Neural cell (in vitro differentiated cells): ENCODE data around the gene SNRPD3.

Source experiments
- CTCF ChIP-seq: fragments of 450-650 bp; IDR thresholded peaks from 2 replicates; pipeline ENCODE4 v1.5.1; 2014; ENCODE audit warnings: antibody characterized with exemption, mild to moderate bottlenecking, moderate library complexity; ENCODE audit not compliant: poor library complexity, severe bottlenecking
- EP300 ChIP-seq: fragments of 450-650 bp; conservative IDR thresholded peaks from 2 replicates; pipeline ENCODE4 v1.6.1; 2014; ENCODE audit warnings: antibody characterized with exemption, mild to moderate bottlenecking, moderate library complexity; ENCODE audit not compliant: poor library complexity, severe bottlenecking
- RAD21 ChIP-seq: fragments of 450-650 bp; conservative IDR thresholded peaks from 2 replicates; pipeline ENCODE4 v1.6.1; 2014; ENCODE audit warnings: antibody characterized with exemption, mild to moderate bottlenecking, moderate library complexity
- TAF1 ChIP-seq: IDR thresholded peaks from 2 replicates; pipeline ENCODE4 v1.6.1; 2012; ENCODE audit warnings: low read depth

GRCh38 chr22:24542641-24543040 is 13.2 kb upstream of the SNRPD3 start:
- TF ChIP-seq EP300 (no peak), CTCF (no peak), RAD21 (no peak), TAF1 (no peak)
